Epithelial cell of esophagus (primary cell): ENCODE data around the gene KLHL26.

Source experiments
- DNase-seq: peaks from one replicate; pipeline ENCODE4 v3.0.0; 2010; ENCODE audit warnings: low read depth
- H3K4me3 ChIP-seq: 2 replicates; pipeline ENCODE4 v1.5.1; 2011; ENCODE audit warnings: mild to moderate bottlenecking, low read length, control low read depth
- TF ChIP-seq, protein P1 (sequence below): IDR thresholded peaks from 2 replicates; pipeline ENCODE4 v1.5.1; 2011; ENCODE audit warnings: low read depth, mild to moderate bottlenecking, low read length, control low read depth, inconsistent platforms; ENCODE audit not compliant: insufficient read depth; ENCODE audit errors: missing control alignments

Gene KLHL26

DNA sequence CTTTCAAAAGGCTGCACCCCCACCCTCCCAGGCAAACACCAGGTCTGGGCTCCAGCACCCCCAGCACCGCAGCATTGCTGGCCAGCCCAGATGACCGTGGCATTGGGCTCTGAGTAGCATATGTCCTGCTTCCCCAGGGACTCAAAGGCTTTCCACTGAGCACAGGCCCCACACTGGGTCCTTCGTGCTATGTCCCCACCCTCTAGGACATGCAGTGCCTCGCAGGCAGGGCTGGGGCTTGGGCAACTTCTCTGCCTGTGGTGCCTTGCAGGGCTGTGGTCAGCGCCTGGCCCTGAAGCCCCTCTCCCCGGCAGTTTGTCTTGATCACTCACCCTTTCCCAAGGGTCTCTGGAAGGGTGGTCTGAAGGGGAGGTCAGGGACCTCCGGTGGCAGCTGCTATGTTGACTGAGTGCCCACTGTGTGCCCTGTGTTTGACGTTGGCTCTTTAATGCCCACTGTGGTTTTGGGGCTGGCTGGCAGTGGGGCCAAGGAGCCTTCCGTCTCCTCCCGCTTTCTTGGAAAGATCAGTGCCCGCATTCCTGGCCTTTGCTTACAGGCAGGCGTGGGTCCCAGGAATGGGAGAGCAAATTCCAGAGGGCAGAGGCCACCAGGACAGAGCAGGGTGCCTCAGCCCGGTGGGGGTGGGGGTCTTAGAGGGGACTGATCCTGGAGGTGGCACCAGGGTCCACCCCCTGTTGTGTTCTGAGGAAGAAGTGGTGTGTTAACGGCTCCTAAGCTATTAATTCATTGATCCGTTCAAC, 26.3 kb downstream of the KLHL26 start:
- no peak for DNase-seq
- H3K4me3 ChIP-seq = no peak overlapping the region
- TF ChIP-seq, protein P1, sequence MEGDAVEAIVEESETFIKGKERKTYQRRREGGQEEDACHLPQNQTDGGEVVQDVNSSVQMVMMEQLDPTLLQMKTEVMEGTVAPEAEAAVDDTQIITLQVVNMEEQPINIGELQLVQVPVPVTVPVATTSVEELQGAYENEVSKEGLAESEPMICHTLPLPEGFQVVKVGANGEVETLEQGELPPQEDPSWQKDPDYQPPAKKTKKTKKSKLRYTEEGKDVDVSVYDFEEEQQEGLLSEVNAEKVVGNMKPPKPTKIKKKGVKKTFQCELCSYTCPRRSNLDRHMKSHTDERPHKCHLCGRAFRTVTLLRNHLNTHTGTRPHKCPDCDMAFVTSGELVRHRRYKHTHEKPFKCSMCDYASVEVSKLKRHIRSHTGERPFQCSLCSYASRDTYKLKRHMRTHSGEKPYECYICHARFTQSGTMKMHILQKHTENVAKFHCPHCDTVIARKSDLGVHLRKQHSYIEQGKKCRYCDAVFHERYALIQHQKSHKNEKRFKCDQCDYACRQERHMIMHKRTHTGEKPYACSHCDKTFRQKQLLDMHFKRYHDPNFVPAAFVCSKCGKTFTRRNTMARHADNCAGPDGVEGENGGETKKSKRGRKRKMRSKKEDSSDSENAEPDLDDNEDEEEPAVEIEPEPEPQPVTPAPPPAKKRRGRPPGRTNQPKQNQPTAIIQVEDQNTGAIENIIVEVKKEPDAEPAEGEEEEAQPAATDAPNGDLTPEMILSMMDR = no peak

DNA sequence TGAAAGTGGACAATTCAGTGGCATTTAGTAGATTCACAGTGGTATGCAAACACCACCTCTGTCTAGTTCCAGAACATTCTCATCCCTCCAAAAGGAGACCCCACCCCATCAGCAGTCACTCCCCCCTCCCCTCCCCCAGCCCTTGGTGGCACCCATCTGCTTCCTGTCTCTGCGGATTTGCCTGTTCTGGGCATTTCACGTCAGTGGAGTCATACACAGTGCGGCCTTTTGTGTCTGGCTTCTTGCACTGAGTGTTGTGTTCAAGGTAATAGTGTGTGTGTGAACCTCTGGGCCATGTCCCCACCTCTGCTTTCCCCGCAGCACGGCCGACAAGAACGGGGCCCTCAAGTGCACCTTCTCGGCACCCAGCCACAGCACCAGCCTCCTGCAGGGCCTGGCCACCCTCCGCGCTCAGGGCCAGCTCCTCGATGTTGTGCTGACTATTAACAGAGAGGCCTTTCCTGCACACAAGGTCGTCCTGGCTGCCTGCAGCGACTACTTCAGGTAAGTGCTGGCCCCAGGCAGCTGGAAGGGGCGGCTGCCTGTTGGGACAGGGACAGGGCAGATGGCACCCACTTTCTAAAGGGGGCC, 27.2 kb downstream of the KLHL26 start:
- H3K4me3 ChIP-seq = no peak overlapping the region
- TF ChIP-seq, protein P1 = no peak
- DNase-seq = no peak

DNA sequence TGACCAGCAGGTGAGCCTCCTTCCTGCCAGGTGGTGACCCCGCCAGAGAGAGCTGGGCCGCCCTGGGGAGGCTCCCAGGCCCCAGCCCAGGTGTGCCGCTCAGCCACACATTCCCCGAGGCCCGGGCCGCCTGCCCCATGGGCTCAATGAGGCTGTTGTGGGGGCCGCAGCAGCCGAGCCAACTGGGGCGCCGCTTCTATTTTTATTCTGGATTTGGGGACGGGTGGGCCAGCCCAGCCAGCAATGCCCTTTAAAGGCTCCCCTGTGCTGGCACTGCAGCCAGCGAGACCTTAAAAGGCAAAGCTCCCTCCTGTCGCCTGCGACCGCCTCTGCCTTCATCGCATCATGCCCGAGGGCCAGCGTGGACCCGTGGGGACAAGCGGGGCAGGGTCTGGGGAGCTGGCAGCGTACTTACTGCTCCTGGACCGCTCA, 29.0 kb downstream of the KLHL26 start:
- TF ChIP-seq, protein P1 = no peak
- no peak for DNase-seq

DNA sequence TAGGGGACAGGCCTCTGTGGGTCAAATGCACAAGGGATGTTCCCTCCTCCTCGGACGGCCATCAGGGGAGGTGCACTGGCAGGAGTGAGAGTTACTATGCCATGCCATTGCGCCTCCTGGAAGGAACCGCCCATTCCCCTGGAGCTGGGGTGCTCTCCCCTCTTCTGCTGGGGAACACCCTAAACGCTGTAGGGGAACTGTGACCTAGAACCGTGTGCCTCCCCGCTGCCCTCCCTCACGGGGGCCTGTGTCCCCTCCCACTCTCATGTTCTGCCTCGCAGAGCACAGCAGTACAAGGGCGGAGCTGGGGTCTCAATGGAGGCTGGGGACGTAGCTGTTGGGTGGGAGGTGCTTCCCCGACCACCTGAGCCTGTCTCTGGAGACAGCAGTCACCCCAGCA, 29.5 kb downstream of the KLHL26 start:
- no peak for DNase-seq
- TF ChIP-seq, protein P1 = no peak
- H3K4me3 ChIP-seq = no peak overlapping the region

More for the DNA sequence above, 29.0 kb downstream of the KLHL26 start:
- no peak overlapping the region for H3K4me3 ChIP-seq

DNA sequence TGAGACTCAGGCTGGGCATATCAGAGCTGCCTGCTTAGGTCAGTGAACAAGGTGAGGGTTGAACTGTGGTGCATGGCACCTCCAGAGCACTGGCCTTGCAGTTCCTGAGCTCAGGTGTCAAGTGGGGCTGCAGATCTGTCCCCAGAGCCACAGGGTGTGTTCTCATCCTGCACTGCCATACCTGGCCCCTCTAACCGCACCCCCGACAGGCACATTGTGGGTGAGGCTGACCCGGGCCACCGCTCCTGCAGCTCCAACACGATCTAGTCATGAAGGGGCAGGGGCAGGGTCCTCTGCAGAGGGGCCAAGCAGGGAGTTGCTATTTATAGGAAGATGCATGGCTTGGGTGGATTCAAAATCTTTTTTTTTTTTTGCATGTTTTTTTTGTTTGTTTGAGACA, 30.0 kb downstream of the KLHL26 start:
- TF ChIP-seq, protein P1 = no peak
- DNase-seq = no peak
- no peak overlapping the region for H3K4me3 ChIP-seq

DNA sequence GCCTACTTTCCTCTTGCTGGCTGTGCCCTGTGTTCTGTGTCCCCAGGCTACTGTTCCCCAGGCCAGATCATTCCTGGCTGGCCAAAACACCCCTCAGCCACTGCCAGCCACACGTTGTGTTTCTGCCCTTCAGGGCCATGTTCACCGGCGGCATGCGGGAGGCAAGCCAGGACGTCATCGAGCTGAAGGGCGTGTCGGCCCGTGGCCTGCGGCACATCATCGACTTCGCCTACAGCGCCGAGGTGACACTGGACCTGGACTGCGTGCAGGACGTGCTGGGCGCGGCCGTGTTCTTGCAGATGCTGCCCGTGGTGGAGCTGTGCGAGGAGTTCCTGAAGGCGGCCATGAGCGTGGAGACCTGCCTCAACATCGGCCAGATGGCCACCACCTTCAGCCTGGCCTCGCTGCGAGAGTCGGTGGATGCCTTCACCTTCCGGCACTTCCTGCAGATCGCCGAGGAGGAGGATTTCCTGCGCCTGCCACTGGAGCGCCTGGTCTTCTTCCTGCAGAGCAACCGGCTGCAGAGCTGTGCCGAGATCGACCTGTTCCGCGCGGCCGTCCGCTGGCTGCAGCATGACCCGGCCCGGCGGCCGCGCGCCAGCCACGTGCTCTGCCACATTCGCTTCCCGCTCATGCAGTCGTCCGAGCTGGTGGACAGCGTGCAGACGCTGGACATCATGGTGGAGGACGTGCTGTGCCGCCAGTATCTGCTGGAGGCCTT, 30.9 kb downstream of the KLHL26 start:
- TF ChIP-seq, protein P1 = no peak
- no peak overlapping the region for H3K4me3 ChIP-seq
- DNase-seq = no peak

DNA sequence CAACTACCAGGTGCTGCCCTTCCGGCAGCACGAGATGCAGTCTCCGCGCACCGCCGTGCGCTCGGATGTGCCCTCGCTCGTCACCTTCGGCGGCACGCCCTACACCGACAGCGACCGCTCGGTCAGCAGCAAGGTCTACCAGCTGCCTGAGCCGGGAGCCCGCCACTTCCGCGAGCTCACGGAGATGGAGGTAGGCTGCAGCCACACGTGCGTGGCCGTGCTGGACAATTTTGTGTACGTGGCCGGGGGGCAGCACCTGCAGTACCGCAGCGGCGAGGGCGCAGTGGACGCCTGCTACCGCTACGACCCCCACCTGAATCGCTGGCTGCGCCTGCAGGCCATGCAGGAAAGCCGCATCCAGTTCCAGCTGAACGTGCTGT, 31.4 kb downstream of the KLHL26 start:
- H3K4me3 ChIP-seq = no peak overlapping the region
- DNase-seq = no peak
- TF ChIP-seq, protein P1 = no peak
